GM12875 (cell line): Measurements from ENCODE around the gene POTEF.
"Not testable (repeated sequence)": the region's sequence is repeated elsewhere in the genome, so short reads cannot be mapped to it uniquely, and the experiment has no call there.

Experiments used
- H3K4me3 ChIP-seq: one replicate; pipeline ENCODE4 v1.5.1; 2011; ENCODE audit warnings: low read depth, low read length, control low read depth
- TF ChIP-seq, protein P1 (sequence below): IDR thresholded peaks from 2 replicates; pipeline ENCODE4 v1.5.1; 2011; ENCODE audit warnings: low read depth, mild to moderate bottlenecking, control low read depth, inconsistent platforms, low read length, moderate library complexity, borderline replicate concordance; ENCODE audit not compliant: insufficient read depth

The POTEF gene

DNA sequence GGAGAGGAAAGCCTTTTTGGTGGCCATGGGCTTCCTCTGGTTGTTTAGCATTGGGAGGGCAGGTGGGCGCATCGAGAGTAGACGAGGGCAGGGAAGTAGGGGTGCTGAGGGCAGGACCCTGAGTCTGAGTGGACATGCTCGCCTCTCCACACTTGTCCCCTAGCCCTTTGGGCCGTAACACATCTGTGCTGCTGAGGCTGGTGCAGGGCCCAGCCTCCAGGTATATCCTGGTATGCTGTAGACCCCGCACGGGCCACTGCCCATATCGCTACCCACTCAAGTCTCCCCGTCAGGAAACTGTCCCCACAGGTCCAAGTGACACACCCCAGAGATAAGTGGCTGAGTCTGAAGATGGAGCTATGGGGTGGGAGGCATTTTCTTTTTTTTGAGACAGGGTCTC is 29.6 kb upstream of the POTEF start:
- no peak overlapping the region for H3K4me3 ChIP-seq
- TF ChIP-seq, protein P1, sequence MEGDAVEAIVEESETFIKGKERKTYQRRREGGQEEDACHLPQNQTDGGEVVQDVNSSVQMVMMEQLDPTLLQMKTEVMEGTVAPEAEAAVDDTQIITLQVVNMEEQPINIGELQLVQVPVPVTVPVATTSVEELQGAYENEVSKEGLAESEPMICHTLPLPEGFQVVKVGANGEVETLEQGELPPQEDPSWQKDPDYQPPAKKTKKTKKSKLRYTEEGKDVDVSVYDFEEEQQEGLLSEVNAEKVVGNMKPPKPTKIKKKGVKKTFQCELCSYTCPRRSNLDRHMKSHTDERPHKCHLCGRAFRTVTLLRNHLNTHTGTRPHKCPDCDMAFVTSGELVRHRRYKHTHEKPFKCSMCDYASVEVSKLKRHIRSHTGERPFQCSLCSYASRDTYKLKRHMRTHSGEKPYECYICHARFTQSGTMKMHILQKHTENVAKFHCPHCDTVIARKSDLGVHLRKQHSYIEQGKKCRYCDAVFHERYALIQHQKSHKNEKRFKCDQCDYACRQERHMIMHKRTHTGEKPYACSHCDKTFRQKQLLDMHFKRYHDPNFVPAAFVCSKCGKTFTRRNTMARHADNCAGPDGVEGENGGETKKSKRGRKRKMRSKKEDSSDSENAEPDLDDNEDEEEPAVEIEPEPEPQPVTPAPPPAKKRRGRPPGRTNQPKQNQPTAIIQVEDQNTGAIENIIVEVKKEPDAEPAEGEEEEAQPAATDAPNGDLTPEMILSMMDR = no peak

- H3K4me3 ChIP-seq = not testable (repeated sequence)
These were observed 28.9 kb upstream of the POTEF start for GRCh38 chr2:130157825-130158514.

DNA sequence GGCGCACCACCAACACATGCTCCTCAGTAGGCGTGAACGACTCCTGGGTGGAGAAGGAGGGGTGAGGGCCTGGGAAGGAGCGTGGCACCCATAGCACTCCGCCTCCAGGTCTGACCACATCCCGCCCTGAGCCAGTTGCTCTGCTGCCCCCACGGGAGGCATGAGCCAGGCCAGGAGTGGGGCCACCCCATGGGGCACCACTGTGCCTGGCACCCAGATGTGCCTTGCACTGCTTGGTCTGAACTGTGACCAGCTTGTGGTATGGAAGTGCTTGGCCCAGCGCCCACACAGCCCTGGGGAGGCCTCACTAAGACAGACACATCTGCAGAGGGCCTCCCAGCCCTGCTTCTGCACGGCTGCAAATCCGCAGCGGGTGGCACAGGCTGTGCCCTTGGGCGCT is 28.3 kb upstream of the POTEF start:
- H3K4me3 ChIP-seq = not testable (repeated sequence)

DNA sequence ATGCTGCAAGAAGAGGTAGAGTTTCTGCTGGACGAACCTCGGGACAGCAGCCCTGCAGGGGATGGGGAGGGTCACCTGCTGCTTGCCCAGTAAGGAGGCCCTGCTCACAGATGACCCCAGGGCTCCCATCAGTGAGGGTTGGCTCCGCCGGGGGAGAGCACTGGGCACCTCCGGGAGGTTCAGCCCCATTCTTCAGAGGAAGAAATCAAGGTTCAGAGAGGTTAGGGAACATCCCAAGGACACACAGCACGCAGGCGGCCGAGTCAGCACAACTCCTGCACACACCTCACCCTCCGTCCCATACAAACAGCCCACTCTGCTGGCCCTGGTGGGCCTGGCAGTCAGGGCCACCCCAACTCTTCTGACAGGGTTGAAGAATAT is 27.6 kb upstream of the POTEF start:
- TF ChIP-seq, protein P1 = no peak
- H3K4me3 ChIP-seq = no peak overlapping the region

DNA sequence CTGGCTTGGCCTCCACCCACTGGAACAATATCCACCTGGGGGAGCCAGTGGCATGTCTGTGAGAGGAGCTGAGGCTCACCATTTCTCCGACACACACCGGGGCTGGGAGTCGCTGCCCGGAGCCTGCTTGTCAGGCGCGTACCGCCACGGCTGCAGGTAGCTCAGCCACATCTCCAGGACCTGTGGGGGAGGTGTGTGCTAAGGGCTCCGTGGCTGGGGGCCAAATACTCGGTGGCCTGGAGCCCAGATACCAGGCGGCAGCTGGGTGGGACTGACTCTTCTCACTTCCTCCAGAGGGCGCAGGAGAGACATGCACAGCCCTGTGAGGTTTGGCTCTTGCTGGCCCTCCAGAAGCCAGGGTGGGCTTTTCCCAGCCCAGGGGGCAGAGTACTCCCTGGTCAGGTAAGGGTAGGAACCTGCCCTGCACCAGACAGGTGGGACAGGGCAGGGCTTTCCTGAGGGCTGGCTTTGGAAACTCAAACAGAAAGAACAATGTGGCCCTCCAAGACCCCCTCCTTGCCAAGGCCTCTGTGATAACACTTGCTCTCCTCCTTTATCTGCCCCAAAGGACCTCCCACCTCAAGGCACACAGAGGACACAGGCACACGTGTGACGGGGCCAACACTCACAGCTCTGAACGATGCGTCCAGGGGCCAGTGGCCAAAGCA is 27.1 kb upstream of the POTEF start:
- TF ChIP-seq, protein P1 = peak; percentile 76
- not testable (repeated sequence) for H3K4me3 ChIP-seq

- no peak overlapping the region for H3K4me3 ChIP-seq
- TF ChIP-seq, protein P1 = no peak
These were observed 26.0 kb upstream of the POTEF start for GRCh38 chr2:130154773-130155765.

DNA sequence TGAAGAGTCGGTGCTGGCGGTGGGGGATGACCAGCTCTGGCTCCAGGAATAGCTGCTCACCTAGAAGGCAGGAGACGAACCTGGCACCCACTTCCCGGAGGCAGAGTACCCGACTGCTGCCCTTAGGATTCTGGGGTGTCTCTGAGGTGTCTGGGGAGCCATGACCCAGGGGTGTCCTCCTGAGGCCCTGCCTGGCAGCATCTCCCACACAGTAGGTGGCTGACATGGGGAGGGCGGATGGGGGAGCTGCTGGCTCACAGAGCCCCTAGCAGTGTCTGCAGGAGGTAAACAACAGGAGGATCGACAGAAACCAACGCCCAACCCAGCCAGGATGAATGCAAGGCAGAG is 25.4 kb upstream of the POTEF start:
- H3K4me3 ChIP-seq = not testable (repeated sequence)

DNA sequence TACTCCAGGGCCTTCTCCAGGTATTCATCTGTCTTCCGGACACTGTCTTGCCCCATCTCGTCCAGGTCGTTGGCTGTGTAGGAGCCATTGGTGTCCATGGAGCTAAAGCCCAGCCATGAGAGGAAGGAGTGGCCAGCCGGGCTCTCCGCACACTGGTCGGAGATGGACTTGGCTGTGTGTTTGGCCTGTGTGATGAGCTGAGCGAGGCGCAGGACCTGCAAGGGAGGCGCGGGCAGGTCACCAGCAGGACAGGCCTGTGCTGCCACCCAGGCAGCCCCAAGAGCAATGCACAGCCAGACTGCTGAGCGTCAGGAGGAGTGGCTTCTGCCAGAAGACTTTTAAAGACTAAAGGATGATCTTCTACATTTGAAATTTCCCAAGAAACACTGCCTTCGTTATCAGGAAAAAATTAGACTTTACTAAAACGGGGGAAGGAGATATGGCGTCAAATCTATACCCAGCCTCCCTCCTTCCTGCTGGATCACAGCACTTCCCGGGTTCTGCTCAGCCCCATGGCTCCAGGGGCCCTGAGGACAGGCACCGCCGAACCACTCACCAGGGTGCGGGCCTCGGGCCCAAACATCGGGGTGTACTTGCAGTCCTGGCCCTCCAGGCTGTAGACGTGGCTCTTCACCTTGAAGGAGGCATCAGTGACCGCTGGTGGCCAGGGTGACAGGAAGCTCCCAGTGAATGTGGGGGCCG is 24.9 kb upstream of the POTEF start:
- H3K4me3 ChIP-seq = not testable (repeated sequence)
